ENCODE measurements around the gene F7.

DNA sequence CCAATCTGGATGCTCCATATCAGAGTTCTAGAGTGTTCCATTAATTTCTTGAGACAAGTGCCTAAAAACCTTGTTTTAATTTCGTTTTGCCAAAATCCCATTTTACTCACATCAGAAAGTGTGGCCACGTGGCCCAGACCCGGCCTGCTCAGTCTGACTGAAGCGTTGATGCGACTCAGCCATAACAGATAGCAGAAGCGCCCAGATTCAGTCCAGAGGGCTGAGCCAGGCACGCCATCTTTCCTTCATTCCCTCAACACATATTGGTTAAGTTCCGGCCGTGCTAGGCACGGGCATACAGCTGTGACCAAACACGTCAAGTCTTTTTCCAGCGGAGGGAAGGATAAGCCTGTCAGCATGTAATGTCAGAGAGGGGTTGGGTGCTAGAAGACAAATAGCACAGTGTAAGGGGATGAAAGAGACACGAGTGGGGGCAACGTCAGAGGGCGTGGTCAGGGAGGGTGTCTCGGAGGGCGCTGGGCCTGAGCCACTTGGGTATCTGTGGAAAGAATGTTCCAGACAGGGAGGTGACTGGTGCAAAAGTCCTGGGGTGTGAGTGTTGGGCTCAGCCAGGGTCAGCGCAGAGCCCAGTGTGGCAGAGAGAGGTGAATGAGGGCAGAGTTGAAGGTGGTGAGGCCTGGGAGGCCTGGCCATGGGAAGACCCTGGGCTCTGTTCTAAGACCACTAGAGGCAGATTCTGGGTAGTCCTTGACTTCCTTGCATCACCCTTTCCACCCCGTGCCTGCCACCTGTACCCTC lies 20.1 kb downstream of the F7 start:
- TF ChIP-seq POLR2A (IDR thresholded peaks at IDR 0.05; ENCODE audit: low read length) (no peak), GATA1 (IDR thresholded peaks at IDR 0.05; ENCODE audit: low read depth, low read length) (no peak)
